ENCODE results near the gene OPN4. TPM values are rescaled to one million over a fixed set of nuclear protein-coding genes. Genes with fewer than 3 reads are reported as not detected.

The OPN4 gene
- total RNA-seq, 1 experiment from 2014 or later, result not detected

Other genes starting within 250 kb of the OPN4 start
- gene WAPL, start 132.8 kb upstream of the OPN4 start, total RNA-seq (2014; rRNA removed; shearing (Covaris generic)), result 26.3 and 31.1 TPM in 2 replicates
- 0.45 TPM in 1 of 2 replicates, not detected in the other for gene LDB3, start 14.0 kb downstream of the OPN4 start, total RNA-seq (2014; rRNA removed; shearing (Covaris generic))
- gene BMPR1A, start 102.1 kb downstream of the OPN4 start, total RNA-seq (2014; rRNA removed; shearing (Covaris generic)), result 11.3 and 18.6 TPM in 2 replicates